HepG2 (cell line): ENCODE measurements around the gene NT5C3B. TPM values are rescaled to one million over a fixed set of nuclear protein-coding genes. Genes with fewer than 3 reads are reported as not detected.

Source experiments
- AHDC1 ChIP-seq: sonication (generic); formaldehyde crosslinking; IDR thresholded peaks from 2 replicates; pipeline ENCODE4 v1.5.1; 2020; ENCODE audit warnings: mild to moderate bottlenecking, missing genetic modification reagents, borderline replicate concordance
- CREM ChIP-seq, 2 experiments: sonication (generic) in 1 of 2; formaldehyde crosslinking in 1 of 2; IDR thresholded peaks; 2 replicates each; pipeline versions ENCODE4 v1.4.0 to v1.6.1; 2016 to 2020; ENCODE audit warnings: antibody characterized with exemption in 1 of 2, mild to moderate bottlenecking in 1 of 2, missing genetic modification reagents in 1 of 2
- HNF4A ChIP-seq: sonication (generic); formaldehyde crosslinking; IDR thresholded peaks from 2 replicates; pipeline ENCODE4 v1.4.0; 2020; ENCODE audit warnings: missing genetic modification reagents
- HNF4G ChIP-seq, 2 experiments: sonication (generic) in 1 of 2; formaldehyde crosslinking in 1 of 2; IDR thresholded peaks; 2 replicates each; pipeline versions ENCODE4 v1.4.0 to v1.6.1; 2011 to 2020; ENCODE audit warnings: borderline replicate concordance in 2 of 2, low read depth in 2 of 2, mild to moderate bottlenecking in 2 of 2, low read length in 1 of 2, missing genetic modification reagents in 1 of 2, moderate library complexity in 1 of 2
- KAT2B ChIP-seq: fragments of 150-350 bp; IDR thresholded peaks from 2 replicates; pipeline ENCODE4 v1.6.1; 2014; ENCODE audit warnings: low read depth, low read length, borderline replicate concordance
- MIER2 ChIP-seq: IDR thresholded peaks from 2 replicates; pipeline ENCODE4 v1.6.1; 2016; ENCODE audit warnings: missing biosample characterization, missing genetic modification reagents
- PRDM15 ChIP-seq: sonication (generic); formaldehyde crosslinking; IDR thresholded peaks from 2 replicates; pipeline ENCODE4 v1.4.0; 2020; ENCODE audit warnings: missing genetic modification reagents
- TOE1 ChIP-seq: sonication (generic); formaldehyde crosslinking; IDR thresholded peaks from 2 replicates; pipeline ENCODE4 v1.4.0; 2020; ENCODE audit warnings: mild to moderate bottlenecking, missing genetic modification reagents
- ZBTB8A ChIP-seq: sonication (generic); formaldehyde crosslinking; IDR thresholded peaks from 2 replicates; pipeline ENCODE4 v1.4.0; 2020; ENCODE audit warnings: mild to moderate bottlenecking, low read depth, missing genetic modification reagents, borderline replicate concordance
- ZMYM2 ChIP-seq: sonication (generic); formaldehyde crosslinking; IDR thresholded peaks from 2 replicates; pipeline ENCODE4 v1.8.0; 2022; ENCODE audit warnings: mild to moderate bottlenecking, missing genetic modification reagents
- ZNF138 ChIP-seq: sonication (generic); formaldehyde crosslinking; IDR thresholded peaks from 2 replicates; pipeline ENCODE4 v1.5.0; 2020; ENCODE audit warnings: mild to moderate bottlenecking, low read depth, missing genetic modification reagents
- ZNF207 ChIP-seq: fragments of 450-650 bp; IDR thresholded peaks from 2 replicates; pipeline ENCODE4 v1.6.1; 2016; ENCODE audit warnings: antibody characterized with exemption, borderline replicate concordance
- ZNF362 ChIP-seq: sonication (generic); formaldehyde crosslinking; IDR thresholded peaks from 2 replicates; pipeline ENCODE4 v1.4.0; 2020; ENCODE audit warnings: missing genetic modification reagents, mild to moderate bottlenecking, borderline replicate concordance
- ZNF543 ChIP-seq: sonication (generic); formaldehyde crosslinking; IDR thresholded peaks from 2 replicates; pipeline ENCODE4 v1.4.0; 2020; ENCODE audit warnings: mild to moderate bottlenecking, missing genetic modification reagents
- polyA plus RNA-seq, 8 experiments: library from polyadenylated mRNA; depleted of rRNA in 3 of 8; stranded (reverse) in 7 of 8; unstranded in 1 of 8; fragments of >200 nt; fragmentation: Illumina TruSeq in 4 of 8; extraction: Trizol in 4 of 8; gene quantifications; 2 replicates each; pipeline versions ENCODE4 v1.2.1 to v1.2.3, GENCODE V29; 2011 to 2016; ENCODE audit warnings: low read depth in 4 of 8, missing spikeins in 1 of 8, mixed read lengths in 1 of 8; ENCODE audit not compliant: insufficient read depth in 1 of 8
- total RNA-seq, 5 experiments: library from RNA; depleted of rRNA; stranded (reverse); fragments of >200 nt; fragmentation: Illumina TruSeq; extraction: Trizol; gene quantifications; 2 replicates each; pipeline ENCODE4 v1.2.3, GENCODE V29; 2016; ENCODE audit warnings: low read depth in 1 of 5
- TF ChIP-seq, protein P1 (sequence below): sonication (generic); formaldehyde crosslinking; IDR thresholded peaks from 2 replicates; pipeline ENCODE4 v1.4.0; 2020; ENCODE audit warnings: missing genetic modification reagents

NT5C3B gene
- total and polyA plus RNA-seq, 2 of the 13 experiments (the other 11 are each of a cell fraction or from before 2014, with no cell fraction given): 104 to 126 TPM

DNA sequence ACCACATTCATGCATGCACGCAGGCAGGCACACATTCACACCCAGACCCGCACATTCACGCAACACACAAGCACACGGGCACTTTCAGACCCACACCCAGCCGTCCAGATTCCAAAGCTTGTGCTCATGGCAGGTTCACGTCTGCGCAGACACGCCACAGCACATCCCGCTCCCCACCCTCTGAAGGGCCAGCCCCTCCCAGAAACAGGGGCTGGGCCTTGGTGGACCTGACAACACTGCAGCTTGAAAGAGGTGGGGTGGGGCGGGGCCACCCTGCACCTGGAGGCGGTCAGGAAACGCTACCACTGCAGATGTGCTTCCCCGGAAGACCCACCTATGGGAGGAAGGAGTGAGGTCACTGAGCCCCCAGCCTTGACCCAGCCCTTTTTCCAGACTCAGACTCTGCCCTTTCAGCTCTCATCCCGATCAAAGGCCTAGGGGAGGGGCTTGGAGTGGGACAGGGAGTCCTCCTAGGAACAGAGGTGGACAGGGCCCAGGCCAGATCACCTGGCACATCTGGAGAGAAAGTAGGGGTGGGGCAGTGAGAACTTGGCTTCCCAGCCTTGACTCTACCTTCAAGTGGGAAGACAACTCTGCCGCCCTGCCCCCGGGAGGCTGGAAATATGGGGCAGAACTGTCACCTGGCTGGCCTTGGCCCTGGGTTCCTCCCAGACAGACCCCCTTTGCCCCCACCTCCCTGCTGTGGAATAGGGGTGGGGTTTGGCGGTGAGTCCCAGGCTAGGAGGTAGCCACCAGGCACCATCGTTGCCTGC, 35.2 kb downstream of the NT5C3B start (continued):
- TF ChIP-seq PRDM15 (CRISPR knock-in tag): no peak
- peak; percentile 64 for TF ChIP-seq HNF4G (IDR thresholded peaks at IDR 0.05; ENCODE audit: borderline replicate concordance, low read depth, low read length)
- peak; percentile 76; the same call in 1 of the 2 replicates for TF ChIP-seq HNF4G (CRISPR knock-in tag; IDR thresholded peaks at IDR 0.05; ENCODE audit: borderline replicate concordance, low read depth)
- TF ChIP-seq KAT2B: no peak
- TF ChIP-seq ZMYM2 (CRISPR knock-in tag): peak; percentile 71; the same call in 1 of the 2 replicates
- TF ChIP-seq, protein P1, sequence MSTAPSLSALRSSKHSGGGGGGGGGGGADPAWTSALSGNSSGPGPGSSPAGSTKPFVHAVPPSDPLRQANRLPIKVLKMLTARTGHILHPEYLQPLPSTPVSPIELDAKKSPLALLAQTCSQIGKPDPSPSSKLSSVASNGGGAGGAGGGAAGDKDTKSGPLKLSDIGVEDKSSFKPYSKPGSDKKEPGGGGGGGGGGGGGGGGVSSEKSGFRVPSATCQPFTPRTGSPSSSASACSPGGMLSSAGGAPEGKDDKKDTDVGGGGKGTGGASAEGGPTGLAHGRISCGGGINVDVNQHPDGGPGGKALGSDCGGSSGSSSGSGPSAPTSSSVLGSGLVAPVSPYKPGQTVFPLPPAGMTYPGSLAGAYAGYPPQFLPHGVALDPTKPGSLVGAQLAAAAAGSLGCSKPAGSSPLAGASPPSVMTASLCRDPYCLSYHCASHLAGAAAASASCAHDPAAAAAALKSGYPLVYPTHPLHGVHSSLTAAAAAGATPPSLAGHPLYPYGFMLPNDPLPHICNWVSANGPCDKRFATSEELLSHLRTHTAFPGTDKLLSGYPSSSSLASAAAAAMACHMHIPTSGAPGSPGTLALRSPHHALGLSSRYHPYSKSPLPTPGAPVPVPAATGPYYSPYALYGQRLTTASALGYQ (CRISPR knock-in tag): no peak
- TF ChIP-seq AHDC1 (CRISPR knock-in tag): peak; percentile 49; the same call in 1 of the 2 replicates
- no peak for TF ChIP-seq ZNF207
- no peak for TF ChIP-seq ZBTB8A (CRISPR knock-in tag)
- TF ChIP-seq ZNF138: no peak
- no peak for TF ChIP-seq TOE1 (CRISPR knock-in tag)
- peak; percentile 83 for TF ChIP-seq HNF4A (CRISPR knock-in tag)
- TF ChIP-seq MIER2 (CRISPR knock-in tag): no peak
- 0 out of 2 replicates have a peak, but pooled peaks have one; percentile 9 for TF ChIP-seq CREM (IDR thresholded peaks at IDR 0.05)
- no peak for TF ChIP-seq CREM (CRISPR knock-in tag; IDR thresholded peaks at IDR 0.05)
- TF ChIP-seq ZNF543 (CRISPR knock-in tag): no peak
- TF ChIP-seq ZNF362 (CRISPR knock-in tag): peak; percentile 39; the same call in 1 of the 2 replicates
